Measurements from ENCODE around the gene TBRG4.

TBRG4 gene

GRCh38 chr7:45050198-45050597 is 61.3 kb downstream of the TBRG4 start:
- no peak for DNase-seq
